GM12878 (cell line): ENCODE measurements around the gene OSMR. TPM values are rescaled to one million over a fixed set of nuclear protein-coding genes. Genes with fewer than 3 reads are reported as not detected.
A peak's percentile ranks its signal among the peaks of the same experiment; 100 is the strongest.

Source experiments
- ATAC-seq: fragments of 200-7000 bp; cut with Tn5 transposase; 3 replicates; pipeline ENCODE4 v1.9.1; 2020; ENCODE audit warnings: mild to moderate bottlenecking, moderate library complexity
- BruUV-seq: library from RNA; stranded (reverse); fragments of 400-500 nt; replicated peaks from 2 replicates; lab custom pipeline; 2021; lab: Mats Ljungman, UMichigan
- CTCF ChIA-PET: fragments of 300-600 bp; sonication (Branson Sonifier 250); formaldehyde crosslinking; extraction: SDS; loops from one replicate; lab custom pipeline; 2021; ENCODE audit warnings: inconsistent platforms; lab: Yijun Ruan, JAX
- POLR2A ChIA-PET: fragments of 350-600 bp; formaldehyde crosslinking; extraction: SDS; loops from one replicate; lab custom pipeline; 2021; ENCODE audit warnings: inconsistent platforms; lab: Charles Lee
- RAD21 ChIA-PET: fragments of 300-600 bp; sonication (Branson Sonifier 250); formaldehyde crosslinking; loops from one replicate; lab custom pipeline; 2023; ENCODE audit warnings: antibody characterized with exemption; ENCODE audit not compliant: unreplicated experiment; lab: Charles Lee
- SMC1A ChIA-PET: fragments of 300-600 bp; sonication (Branson Sonifier 250); formaldehyde crosslinking; loops from one replicate; lab custom pipeline; 2023; ENCODE audit not compliant: unreplicated experiment, uncharacterized antibody; lab: Charles Lee
- DNase-seq: peaks from one replicate; pipeline ENCODE4 v3.0.0-alpha.2; 2011; ENCODE audit warnings: low read depth, low spot score
- FAIRE-seq: peaks from 3 replicates; lab custom pipeline; 2011; peaks lifted over from hg19 to GRCh38; lab: Jason Lieb, UNC
- H2AFZ ChIP-seq: 2 replicates; pipeline ENCODE4 v1.6.0; 2011; ENCODE audit warnings: low read depth, low read length, control low read depth; ENCODE audit not compliant: control insufficient read depth
- H3K27ac ChIP-seq: 2 replicates; pipeline ENCODE4 v1.5.1; 2011; ENCODE audit warnings: control low read depth; ENCODE audit not compliant: control insufficient read depth, insufficient read depth
- H3K27me3 ChIP-seq, 2 experiments: replicated peaks in 1 of 2; 2 replicates each; pipeline versions ENCODE4 v1.6.0 to v1.6.1; 2011; ENCODE audit warnings: low read length in 1 of 2; ENCODE audit not compliant: control insufficient read depth in 2 of 2, insufficient read depth in 2 of 2
- H3K36me3 ChIP-seq, 2 experiments: 2 replicates each; pipeline ENCODE4 v1.5.1; 2011; ENCODE audit warnings: low read length in 1 of 2; ENCODE audit not compliant: control insufficient read depth in 2 of 2, insufficient read depth in 2 of 2
- H3K4me1 ChIP-seq: 2 replicates; pipeline ENCODE4 v1.6.1; 2011; ENCODE audit warnings: mild to moderate bottlenecking, low read length, moderate library complexity, mixed read lengths; ENCODE audit not compliant: control insufficient read depth, insufficient read depth
- H3K4me2 ChIP-seq: 2 replicates; pipeline ENCODE4 v1.6.0; 2011; ENCODE audit warnings: control low read depth; ENCODE audit not compliant: control insufficient read depth, insufficient read depth
- H3K4me3 ChIP-seq: fragments of 200-600 bp; sonication (generic); 2 replicates; pipeline ENCODE4 v1.5.1; 2016
- H3K79me2 ChIP-seq: 2 replicates; pipeline ENCODE4 v1.6.0; 2011; ENCODE audit warnings: low read length; ENCODE audit not compliant: control insufficient read depth, insufficient read depth
- H3K9ac ChIP-seq: 2 replicates; pipeline ENCODE4 v1.8.0; 2011; ENCODE audit warnings: low read length, control low read depth, mixed read lengths; ENCODE audit not compliant: control insufficient read depth, insufficient read depth
- H3K9me3 ChIP-seq: replicated peaks from 3 replicates; pipeline ENCODE4 v1.5.1; 2011; ENCODE audit warnings: mild to moderate bottlenecking, low read length; ENCODE audit not compliant: control insufficient read depth, insufficient read depth
- H4K20me1 ChIP-seq: 2 replicates; pipeline ENCODE4 v1.6.0; 2011; ENCODE audit not compliant: control insufficient read depth, insufficient read depth
- ATF3 ChIP-seq: IDR thresholded peaks from 2 replicates; pipeline ENCODE4 v1.6.1; 2011; ENCODE audit warnings: low read depth, mild to moderate bottlenecking, low read length, moderate library complexity, borderline replicate concordance; ENCODE audit errors: extremely low read depth
- CEBPB ChIP-seq, 2 experiments: fragments of 150-350 bp in 1 of 2; IDR thresholded peaks; 2 replicates each; pipeline ENCODE4 v1.6.1; 2012 to 2014; ENCODE audit warnings: low read depth in 2 of 2, low read length in 2 of 2, borderline replicate concordance in 1 of 2, inconsistent platforms in 1 of 2
- CTCF ChIP-seq, 3 experiments: IDR thresholded peaks in 2 of 3; conservative IDR thresholded peaks in 1 of 3; 2 replicates each; pipeline ENCODE4 v1.5.1; 2011; ENCODE audit warnings: low read depth in 3 of 3, low read length in 3 of 3, mild to moderate bottlenecking in 3 of 3, control low read depth in 2 of 3, moderate library complexity in 2 of 3, inconsistent platforms in 1 of 3, mixed read lengths in 1 of 3; ENCODE audit not compliant: control insufficient read depth in 2 of 3, insufficient read depth in 1 of 3; ENCODE audit errors: extremely low read depth in 1 of 3
- NFXL1 ChIP-seq: fragments of 450-650 bp; IDR thresholded peaks from 2 replicates; pipeline ENCODE4 v1.6.1; 2017; ENCODE audit warnings: antibody characterized with exemption, mild to moderate bottlenecking, borderline replicate concordance
- SMC3 ChIP-seq: IDR thresholded peaks from 2 replicates; pipeline ENCODE4 v1.6.1; 2011; ENCODE audit warnings: low read length, improper control_type of control experiment, borderline replicate concordance
- ZZZ3 ChIP-seq: IDR thresholded peaks from 2 replicates; pipeline ENCODE4 v1.6.1; 2011; ENCODE audit warnings: low read depth; ENCODE audit not compliant: control insufficient read depth, insufficient read length
- WGBS: methylation state at CpG from one replicate; pipeline ENCODE4 v1.1.6; 2016; ENCODE audit warnings: low lambda C conversion rate; ENCODE audit not compliant: insufficient replicate concordance, insufficient coverage; ENCODE audit errors: missing lambda C conversion rate; 5-methylcytosine and 5-hydroxymethylcytosine counted together
- in situ Hi-C: fragments of 300-500 bp; cut with MboI; formaldehyde crosslinking; loops from 9 replicates; pipeline ENCODE4 v1.14.3; 2018; ENCODE audit warnings: mixed read lengths
- intact Hi-C: fragments of 100-400 bp; cut with micrococcal nuclease; formaldehyde crosslinking; loops from one replicate; pipeline ENCODE4 v1.14.2; 2022; ENCODE audit not compliant: unreplicated experiment
- polyA plus RNA-seq, 11 experiments: library from polyadenylated mRNA; depleted of rRNA in 4 of 11; unstranded in 6 of 11; stranded (reverse) in 5 of 11; fragments of >200 nt; fragmentation: Nextera tagmentation in 4 of 11; fragmentation: Illumina TruSeq in 1 of 11; extraction: Ambion mirVana in 4 of 11; extraction: Trizol in 1 of 11; gene quantifications; 1 replicate in 1 of 11; 2 replicates in 10 of 11; pipeline versions ENCODE4 v1.2.1 to v1.2.3, GENCODE V29; 2011 to 2016; ENCODE audit warnings: inconsistent platforms in 2 of 11, missing spikeins in 2 of 11, low read depth in 1 of 11
- total RNA-seq, 4 experiments: library from RNA; depleted of rRNA in 3 of 4; stranded (reverse); fragments of >200 nt in 3 of 4; fragmentation: Illumina TruSeq in 1 of 4; extraction: Trizol in 1 of 4; gene quantifications; 2 replicates each; pipeline versions ENCODE4 v1.2.1 to v1.2.3, GENCODE V29; 2013 to 2021

OSMR gene
- total and polyA plus RNA-seq, 10 of the 15 experiments (the other 5 are each of a cell fraction or from before 2014, with no cell fraction given): 0.03 to 0.05 TPM; not detected in 8

DNA sequence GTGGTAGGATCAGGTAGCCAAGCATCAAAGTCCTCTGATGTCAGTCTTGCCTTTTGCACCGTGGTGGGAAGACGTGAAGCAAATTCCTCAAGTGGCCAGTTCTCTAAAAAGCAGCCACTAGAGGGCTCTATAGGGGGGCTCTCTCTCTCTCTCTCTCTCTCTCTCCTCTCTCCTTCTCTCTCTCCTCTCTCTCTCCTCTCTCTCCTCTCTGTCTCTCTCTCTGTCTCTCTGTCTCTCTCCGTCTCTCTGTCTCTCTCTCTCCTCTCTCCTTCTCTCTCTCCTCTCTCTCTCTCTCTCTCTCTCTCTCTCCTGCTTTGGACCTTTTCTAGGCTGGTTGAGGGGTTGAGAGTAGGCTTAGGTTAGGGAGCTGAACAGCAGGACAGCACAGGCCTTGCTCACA, 13.9 kb upstream of the OSMR start:
- FAIRE-seq (no peak), DNase-seq (no peak), ATAC-seq (peak; percentile 52)
- in situ Hi-C loops (no loop called here), intact Hi-C loops (loop anchor here (1.0 to 5.0 kb wide), 2 partner anchors 90 to 250 kb away; no protein-coding TSS in a partner anchor)
- TF ChIP-seq CTCF (IDR thresholded peaks at IDR 0.05 in 2 of 3, conservative IDR thresholded peaks at IDR 0.05 in 1 of 3; ENCODE audit: control insufficient read depth in 2 of 3, extremely low read depth in 1 of 3, insufficient read depth in 1 of 3, low read depth in 3 of 3, low read length in 3 of 3) (peak; percentile 38 to 46 (median 42); a peak in 4 of 6 replicates), ZZZ3 (peak; percentile 93), NFXL1 (no peak), CEBPB (IDR thresholded peaks at IDR 0.05; ENCODE audit: borderline replicate concordance in 1 of 2, low read depth in 2 of 2, low read length in 2 of 2) (no peak), SMC3 (peak; percentile 22; the same call in 1 of the 2 replicates), ATF3 (no peak)
- ChIA-PET CTCF (interaction anchor here (0.6 to 2.3 kb wide), 6 partner anchors 19 to 390 kb away, joined by 3 to 16 read pairs (median 5); no protein-coding TSS in a partner anchor), SMC1A (interaction anchor here (1.7 kb wide), 1 partner anchor 249 kb away, joined by 5 read pairs; no protein-coding TSS in a partner anchor), RAD21 (interaction anchor here (0.7 kb wide), 1 partner anchor 22 kb away, joined by 3 read pairs; no protein-coding TSS in a partner anchor), POLR2A (no interaction called here)
- H3K4me1 ChIP-seq: no peaks in the 10 kb centered on the region
- 0% methylated on average over 3 of the region's 3 CpGs for WGBS
- H2AFZ ChIP-seq: no peak overlapping the region
- no peak overlapping the region for H3K27ac ChIP-seq
- BruUV-seq: no TSS peak
- H3K9ac ChIP-seq: no peak overlapping the region
- no peaks in the 10 kb centered on the region for H4K20me1 ChIP-seq
- H3K4me2 ChIP-seq: no peak overlapping the region
- no peaks in the 10 kb centered on the region for H3K9me3 ChIP-seq
- H3K79me2 ChIP-seq: no peaks in the 10 kb centered on the region
- H3K27me3 ChIP-seq: no peaks in the 10 kb centered on the region
- H3K36me3 ChIP-seq: no peaks in the 10 kb centered on the region
- H3K4me3 ChIP-seq: no peak overlapping the region
